ENCODE measurements around the gene TMEM198.
A peak's percentile ranks its signal among the peaks of the same experiment; 100 is the strongest.

The TMEM198 gene

GRCh38 chr2:219545943-219546352, 2.1 kb downstream of the TMEM198 start:
- no peak for DNase-seq

- DNase-seq: no peak
Observed at GRCh38 chr2:219547621-219548020, 3.8 kb downstream of the TMEM198 start.

GRCh38 chr2:219548990-219549389, 5.2 kb downstream of the TMEM198 start:
- DNase-seq: no peak

GRCh38 chr2:219549619-219550018, 5.8 kb downstream of the TMEM198 start:
- no peak for DNase-seq

GRCh38 chr2:219551441-219552381, 7.9 kb downstream of the TMEM198 start:
- DNase-seq: no peak

- DNase-seq: peak; percentile 30
Observed at GRCh38 chr2:219552382-219553167, 8.7 kb downstream of the TMEM198 start.

GRCh38 chr2:219553168-219553417, 9.3 kb downstream of the TMEM198 start:
- no peak for DNase-seq

- no peak for DNase-seq
Observed at GRCh38 chr2:219553463-219553963, 9.7 kb downstream of the TMEM198 start.

- DNase-seq: no peak
Observed at GRCh38 chr2:219554350-219554749, 10.5 kb downstream of the TMEM198 start.

- no peak for DNase-seq
Observed at GRCh38 chr2:219555956-219556355, 12.1 kb downstream of the TMEM198 start.

- DNase-seq: no peak
Observed at GRCh38 chr2:219556413-219556812, 12.6 kb downstream of the TMEM198 start.

GRCh38 chr2:219557320-219557719, 13.5 kb downstream of the TMEM198 start:
- no peak for DNase-seq

GRCh38 chr2:219557791-219558785, 14.3 kb downstream of the TMEM198 start:
- no peak for DNase-seq

GRCh38 chr2:219559156-219559915, 15.5 kb downstream of the TMEM198 start:
- no peak for DNase-seq

GRCh38 chr2:219560037-219560892, 16.4 kb downstream of the TMEM198 start:
- no peak for DNase-seq

GRCh38 chr2:219560893-219561178, 17.0 kb downstream of the TMEM198 start:
- DNase-seq: no peak

- no peak for DNase-seq
Observed at GRCh38 chr2:219561179-219562048, 17.6 kb downstream of the TMEM198 start.

GRCh38 chr2:219562049-219563020, 18.5 kb downstream of the TMEM198 start:
- DNase-seq: no peak
